RWPE1 (cell line): Measurements from ENCODE around the gene MAP4K4.

Experiments
- CTCF ChIA-PET: fragments of 350-600 bp; sonication (Branson Sonifier 250); formaldehyde crosslinking; extraction: SDS; loops from one replicate; lab custom pipeline; 2021; lab: Yijun Ruan, JAX
- POLR2A ChIA-PET: fragments of 400-600 bp; formaldehyde crosslinking; extraction: SDS; loops from one replicate; lab custom pipeline; 2020; ENCODE audit warnings: antibody characterized with exemption; ENCODE audit not compliant: low non-redundant PET; lab: Yijun Ruan, JAX
- DNase-seq: peaks from one replicate; pipeline ENCODE4 v3.0.0; 2012; ENCODE audit warnings: low spot score
- H3K27ac ChIP-seq: fragments of 450-650 bp; 2 replicates; pipeline ENCODE4 v1.5.1; 2017
- CTCF ChIP-seq: fragments of 450-650 bp; conservative IDR thresholded peaks from 2 replicates; pipeline ENCODE4 v1.5.1; 2017; ENCODE audit warnings: low read depth, mild to moderate bottlenecking

MAP4K4 gene

GRCh38 chr2:101751276-101751815, 53.8 kb downstream of the MAP4K4 start:
- POLR2A ChIA-PET, result no interaction called here
- TF ChIP-seq CTCF, result no peak
- no peak overlapping the region for H3K27ac ChIP-seq
- DNase-seq, result no peak
- CTCF ChIA-PET, result interaction anchor here (1.6 kb wide), 1 partner anchor 80 kb away, joined by 5 read pairs; no protein-coding TSS in a partner anchor

GRCh38 chr2:101751875-101752619, 54.5 kb downstream of the MAP4K4 start:
- H3K27ac ChIP-seq, result no peak overlapping the region
- POLR2A ChIA-PET, result no interaction called here
- no peak for TF ChIP-seq CTCF
- DNase-seq, result no peak
- CTCF ChIA-PET, result interaction anchor here (1.0 to 1.6 kb wide), 2 partner anchors 25 to 79 kb away, joined by 4 to 5 read pairs; no protein-coding TSS in a partner anchor

GRCh38 chr2:101752716-101753616, 55.5 kb downstream of the MAP4K4 start:
- DNase-seq, result no peak
- CTCF ChIA-PET, result interaction anchor here (0.6 to 1.6 kb wide), 3 partner anchors 12 to 78 kb away, joined by 4 to 7 read pairs (median 5); no protein-coding TSS in a partner anchor
- TF ChIP-seq CTCF, result no peak
- POLR2A ChIA-PET, result no interaction called here
- H3K27ac ChIP-seq, result no peak overlapping the region

GRCh38 chr2:101753720-101754490, 56.4 kb downstream of the MAP4K4 start:
- POLR2A ChIA-PET, result no interaction called here
- CTCF ChIA-PET, result no interaction called here
- no peak overlapping the region for H3K27ac ChIP-seq
- DNase-seq, result no peak
- no peak for TF ChIP-seq CTCF

- no peak overlapping the region for H3K27ac ChIP-seq
- TF ChIP-seq CTCF, result no peak
- CTCF ChIA-PET, result no interaction called here
- POLR2A ChIA-PET, result no interaction called here
- DNase-seq, result no peak
Observed at GRCh38 chr2:101754618-101755017, 57.1 kb downstream of the MAP4K4 start.
